Astrocyte of the cerebellum (primary cell): ENCODE results near the gene DHPS.
"Not testable (repeated sequence)": the region's sequence is repeated elsewhere in the genome, so short reads cannot be mapped to it uniquely, and the experiment has no call there.

Experiments
- DNase-seq: peaks from one replicate; pipeline ENCODE4 v3.0.0-alpha.2; 2011; ENCODE audit warnings: low read depth
- H3K4me3 ChIP-seq: 2 replicates; pipeline ENCODE4 v1.5.1; 2011; ENCODE audit warnings: mild to moderate bottlenecking, low read depth, low read length, moderate library complexity
- CTCF ChIP-seq: IDR thresholded peaks from 2 replicates; pipeline ENCODE4 v1.5.1; 2012; ENCODE audit warnings: low read length, low read depth, moderate library complexity, mild to moderate bottlenecking; ENCODE audit errors: missing control alignments
- in situ Hi-C: cut with HindIII; loops from 2 replicates; pipeline ENCODE4 v1.10.0; 2017; ENCODE audit warnings: low sequenced_read_pairs

The DHPS gene

GRCh38 chr19:12705654-12706331 lies 24.1 kb upstream of the DHPS start:
- no peak for TF ChIP-seq CTCF
- in situ Hi-C loops = no loop called here
- no peak for DNase-seq
- H3K4me3 ChIP-seq = no peak overlapping the region

DNA sequence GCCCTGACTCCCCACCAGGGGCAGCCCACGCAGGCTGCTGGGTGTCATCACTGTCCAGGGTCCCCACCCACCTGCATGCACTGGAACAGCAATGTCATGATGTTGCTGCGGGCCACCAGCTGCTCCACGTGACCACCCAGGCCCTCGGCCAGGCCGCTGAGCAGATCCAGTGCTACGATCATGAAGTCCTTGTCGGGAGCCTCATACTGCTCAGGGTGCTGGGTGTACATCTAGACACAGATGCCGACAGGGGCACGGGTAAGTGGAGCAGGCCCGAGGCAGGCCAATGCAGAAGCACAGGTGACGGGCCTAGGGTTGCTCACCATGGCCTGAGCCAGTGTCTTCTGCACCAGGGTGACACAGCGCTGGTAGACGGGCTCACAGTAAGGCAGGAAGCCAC lies 23.5 kb upstream of the DHPS start:
- DNase-seq = no peak
- in situ Hi-C loops = no loop called here
- H3K4me3 ChIP-seq = no peak overlapping the region
- no peak for TF ChIP-seq CTCF

- H3K4me3 ChIP-seq = no peak overlapping the region
- in situ Hi-C loops = no loop called here
- peak; percentile 13 for DNase-seq
- no peak for TF ChIP-seq CTCF
These were observed 21.4 kb upstream of the DHPS start for GRCh38 chr19:12703046-12703445.

- no peak for TF ChIP-seq CTCF
- no peak for DNase-seq
- in situ Hi-C loops = no loop called here
- H3K4me3 ChIP-seq = no peak overlapping the region
These were observed 20.1 kb upstream of the DHPS start for GRCh38 chr19:12701596-12702282.

DNA sequence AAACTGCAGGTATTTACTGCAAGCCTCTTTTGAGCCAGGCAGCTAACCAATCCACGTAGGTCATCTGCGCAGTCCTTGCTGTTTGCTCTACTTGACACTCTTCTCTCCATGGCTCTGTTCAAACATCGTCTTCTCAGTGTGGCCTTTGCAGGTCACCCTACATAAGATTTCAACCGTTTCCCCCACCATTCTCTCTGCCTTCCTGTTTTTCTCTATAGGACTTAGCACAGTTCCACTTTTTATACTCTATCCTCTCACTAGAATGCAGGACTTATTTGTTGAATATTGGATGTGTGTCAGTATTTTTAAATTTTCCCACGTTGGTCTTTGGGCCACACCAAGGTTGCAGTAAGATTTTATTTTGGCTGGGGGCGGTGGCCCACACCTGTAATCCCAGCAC lies 16.5 kb upstream of the DHPS start:
- no peak overlapping the region for H3K4me3 ChIP-seq
- in situ Hi-C loops = no loop called here
- TF ChIP-seq CTCF = no peak
- DNase-seq = no peak

DNA sequence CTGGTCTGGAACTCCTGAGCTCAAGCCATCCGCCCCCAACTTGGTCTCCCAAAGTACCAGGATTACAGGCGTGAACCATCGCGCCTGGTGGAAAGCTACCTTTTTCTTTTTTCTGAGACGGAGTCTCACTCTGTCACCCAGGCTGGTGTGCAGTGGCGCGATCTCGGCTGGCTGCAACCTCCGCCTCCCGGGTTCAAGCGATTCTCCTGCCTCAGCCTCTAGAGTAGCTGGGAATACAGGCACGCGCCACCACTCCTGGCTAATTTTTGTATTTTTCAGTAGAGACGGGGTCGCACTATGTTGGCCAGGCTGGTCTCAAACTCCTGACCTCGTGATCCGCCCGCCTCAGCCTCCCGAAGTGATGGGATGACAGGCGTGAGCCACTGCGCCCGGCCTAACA lies 15.7 kb upstream of the DHPS start:
- in situ Hi-C loops, H3K4me3 ChIP-seq, DNase-seq: not testable (repeated sequence)
